Activated naive CD4-positive, alpha-beta T cell treated with anti-CD3 and anti-CD28 coated beads, Interleukin-2, amount 50 U/mL, for 16 hours (primary cell): ENCODE results near the gene LRFN2.

Experiments used
- DNase-seq: peaks from one replicate; pipeline ENCODE4 v3.0.0-alpha.2; 2020

Gene LRFN2

GRCh38 chr6:40393641-40394040, 193.5 kb downstream of the LRFN2 start:
- DNase-seq, result no peak

- DNase-seq, result no peak
Measured at GRCh38 chr6:40392589-40392988, 194.6 kb downstream of the LRFN2 start.

GRCh38 chr6:40391851-40392517, 195.2 kb downstream of the LRFN2 start:
- DNase-seq, result no peak

- DNase-seq, result no peak
Measured at GRCh38 chr6:40391086-40391485, 196.1 kb downstream of the LRFN2 start.

- no peak for DNase-seq
Measured at GRCh38 chr6:40390144-40390800, 196.9 kb downstream of the LRFN2 start.

GRCh38 chr6:40389254-40389653, 197.9 kb downstream of the LRFN2 start:
- no peak for DNase-seq

- no peak for DNase-seq
Measured at GRCh38 chr6:40387871-40388264, 199.3 kb downstream of the LRFN2 start.

GRCh38 chr6:40387127-40387870, 199.9 kb downstream of the LRFN2 start:
- DNase-seq, result no peak

GRCh38 chr6:40386200-40386599, 201.0 kb downstream of the LRFN2 start:
- DNase-seq, result no peak

- DNase-seq, result no peak
Measured at GRCh38 chr6:40383348-40384115, 203.6 kb downstream of the LRFN2 start.

- no peak for DNase-seq
Measured at GRCh38 chr6:40380271-40380670, 206.9 kb downstream of the LRFN2 start.

- DNase-seq, result no peak
Measured at GRCh38 chr6:40379811-40380210, 207.4 kb downstream of the LRFN2 start.

GRCh38 chr6:40378725-40379074, 208.5 kb downstream of the LRFN2 start:
- no peak for DNase-seq

- DNase-seq, result no peak
Measured at GRCh38 chr6:40378071-40378724, 209.0 kb downstream of the LRFN2 start.

- DNase-seq, result no peak
Measured at GRCh38 chr6:40377173-40377806, 209.9 kb downstream of the LRFN2 start.

GRCh38 chr6:40376113-40376650, 211.0 kb downstream of the LRFN2 start:
- no peak for DNase-seq

GRCh38 chr6:40373267-40373666, 213.9 kb downstream of the LRFN2 start:
- DNase-seq, result no peak

- DNase-seq, result no peak
Measured at GRCh38 chr6:40371621-40372020, 215.5 kb downstream of the LRFN2 start.

- no peak for DNase-seq
Measured at GRCh38 chr6:40371095-40371494, 216.1 kb downstream of the LRFN2 start.

GRCh38 chr6:40369891-40370290, 217.3 kb downstream of the LRFN2 start:
- DNase-seq, result no peak

GRCh38 chr6:40369042-40369441, 218.1 kb downstream of the LRFN2 start:
- no peak for DNase-seq

GRCh38 chr6:40362859-40363258, 224.3 kb downstream of the LRFN2 start:
- DNase-seq, result no peak
